Thyroid gland (tissue), 4 donors: ENCODE data around the gene GADL1. TPM values are rescaled to one million over a fixed set of nuclear protein-coding genes. Genes with fewer than 3 reads are reported as not detected.
A peak's percentile ranks its signal among the peaks of the same experiment; 100 is the strongest.

Experiments
- DNase-seq, 2 donors: peaks; one replicate each; pipeline ENCODE4 v3.0.0-alpha.2; 2019
- H3K27ac ChIP-seq, 3 donors: fragments of 200-600 bp; sonication (generic); 1 replicate in 2 of 3; 2 replicates in 1 of 3; pipeline ENCODE4 v1.5.1; 2016 to 2019; ENCODE audit warnings: mild to moderate bottlenecking in 1 of 3, moderate library complexity in 1 of 3
- H3K27me3 ChIP-seq: fragments of 200-600 bp; sonication (generic); one replicate; pipeline ENCODE4 v1.5.1; 2019
- H3K36me3 ChIP-seq, 2 donors: fragments of 200-600 bp; sonication (generic); one replicate each; pipeline ENCODE4 v1.5.1; 2016 to 2019
- H3K4me1 ChIP-seq, 2 donors: fragments of 200-600 bp; sonication (generic); one replicate each; pipeline ENCODE4 v1.5.1; 2017 to 2019
- H3K4me3 ChIP-seq, 3 donors: fragments of 200-600 bp; sonication (generic); replicated peaks in 1 of 3; 1 replicate in 2 of 3; 2 replicates in 1 of 3; pipeline ENCODE4 v1.5.1; 2016; ENCODE audit warnings: mild to moderate bottlenecking in 1 of 3
- H3K9me3 ChIP-seq: fragments of 200-600 bp; sonication (generic); one replicate; pipeline ENCODE4 v1.5.1; 2017
- CTCF ChIP-seq, 6 experiments: fragments of 200-600 bp in 3 of 6; fragments of 450-650 bp in 3 of 6; sonication (generic) in 3 of 6; IDR thresholded peaks; one replicate each; pipeline ENCODE4 v1.5.1; 2016 to 2019; ENCODE audit warnings: antibody characterized with exemption in 6 of 6, mild to moderate bottlenecking in 2 of 6, inconsistent platforms in 1 of 6, moderate library complexity in 1 of 6
- POLR2A ChIP-seq, 2 donors: fragments of 450-650 bp; IDR thresholded peaks; one replicate each; pipeline ENCODE4 v1.6.1; 2017; ENCODE audit warnings: antibody characterized with exemption in 2 of 2, mild to moderate bottlenecking in 2 of 2, moderate library complexity in 1 of 2
- WGBS, 2 donors: methylation state at CpG; one replicate each; pipeline ENCODE4 v1.1.5; 2017; 5-methylcytosine and 5-hydroxymethylcytosine counted together
- intact Hi-C: fragments of 100-400 bp; cut with DNase I; formaldehyde crosslinking; loops from one replicate; pipeline ENCODE4 v1.15.1; 2023
- total RNA-seq, 4 donors: library from RNA; depleted of rRNA; stranded (reverse); fragments of >200 nt; gene quantifications; one replicate each; pipeline ENCODE4 v1.2.3, GENCODE V29; 2016

GADL1 gene
- total RNA-seq, 4 donors from 2014 or later, result not detected

- WGBS, 2 donors, result 8 to 9% methylated on average over 2 of the region's 2 CpGs
- Histone ChIP-seq H3K27me3 (no peaks in the 10 kb centered on the region), H3K36me3 (no peaks in the 10 kb centered on the region), H3K4me1 (peaks cover 34 to 48% of the 10 kb centered on the region in 2 donors), H3K9me3 (no peaks in the 10 kb centered on the region), H3K27ac (no peak overlapping the region), H3K4me3 (no peak overlapping the region)
- peak; percentile 41 to 43 for DNase-seq
- no peak for TF ChIP-seq POLR2A (IDR thresholded peaks at IDR 0.05)
- peak; percentile 42 to 90 (median 81) for TF ChIP-seq CTCF (IDR thresholded peaks at IDR 0.05)
- intact Hi-C loops, result loop anchor here (10.0 kb wide), 1 partner anchor 579 kb away; no protein-coding TSS in a partner anchor
These were observed 200.9 kb downstream of the GADL1 start for GRCh38 chr3:30693470-30694120.

GRCh38 chr3:30692498-30693130 lies 201.8 kb downstream of the GADL1 start:
- H3K9me3 ChIP-seq, result no peaks in the 10 kb centered on the region
- DNase-seq, result no peak
- TF ChIP-seq POLR2A (IDR thresholded peaks at IDR 0.05) (no peak), CTCF (IDR thresholded peaks at IDR 0.05) (no peak)
- H3K27ac ChIP-seq, result no peak overlapping the region
- intact Hi-C loops, result loop anchor here (10.0 kb wide), 1 partner anchor 578 kb away; no protein-coding TSS in a partner anchor
- no peaks in the 10 kb centered on the region for H3K27me3 ChIP-seq
- no peak overlapping the region for H3K4me3 ChIP-seq
- peaks cover 38 to 57% of the 10 kb centered on the region in 2 donors for H3K4me1 ChIP-seq
- WGBS, 2 donors, result 45 to 48% methylated on average over 3 of the region's 3 CpGs
- no peaks in the 10 kb centered on the region for H3K36me3 ChIP-seq

- no peak overlapping the region for H3K4me3 ChIP-seq
- peaks cover 38 to 57% of the 10 kb centered on the region in 2 donors for H3K4me1 ChIP-seq
- no peaks in the 10 kb centered on the region for H3K27me3 ChIP-seq
- intact Hi-C loops, result loop anchor here (10.0 kb wide), 1 partner anchor 577 kb away; no protein-coding TSS in a partner anchor
- 92 to 95% methylated on average over 1 of the region's 1 CpG for WGBS, 2 donors
- DNase-seq, result no peak
- H3K36me3 ChIP-seq, result no peaks in the 10 kb centered on the region
- no peaks in the 10 kb centered on the region for H3K9me3 ChIP-seq
- TF ChIP-seq CTCF (IDR thresholded peaks at IDR 0.05) (no peak), POLR2A (IDR thresholded peaks at IDR 0.05) (no peak)
- H3K27ac ChIP-seq, result no peak overlapping the region
These were observed 202.5 kb downstream of the GADL1 start for GRCh38 chr3:30691944-30692343.

- TF ChIP-seq CTCF (IDR thresholded peaks at IDR 0.05) (no peak), POLR2A (IDR thresholded peaks at IDR 0.05) (no peak)
These were observed 203.1 kb downstream of the GADL1 start for GRCh38 chr3:30691249-30691880.

More at GRCh38 chr3:30691249-30691880, 203.1 kb downstream of the GADL1 start:
- H3K9me3 ChIP-seq, result no peaks in the 10 kb centered on the region
- intact Hi-C loops, result loop anchor here (10.0 kb wide), 1 partner anchor 577 kb away; no protein-coding TSS in a partner anchor
- no peaks in the 10 kb centered on the region for H3K36me3 ChIP-seq
- DNase-seq, result peak; percentile 32 to 42
- H3K4me1 ChIP-seq, result peaks cover 38 to 57% of the 10 kb centered on the region in 2 donors
- no peaks in the 10 kb centered on the region for H3K27me3 ChIP-seq
- WGBS, 2 donors, result 39 to 56% methylated on average over 10 of the region's 10 CpGs
- H3K4me3 ChIP-seq, result no peak overlapping the region
- peak overlapping the region in 2 of 3 donors; percentile 24 to 31 for H3K27ac ChIP-seq
